ENCODE measurements around the gene RASA4B. TPM values are rescaled to one million over a fixed set of nuclear protein-coding genes. Genes with fewer than 3 reads are reported as not detected.

RASA4B gene
- total RNA-seq, 1 donor from 2014 or later: 143 TPM

DNA sequence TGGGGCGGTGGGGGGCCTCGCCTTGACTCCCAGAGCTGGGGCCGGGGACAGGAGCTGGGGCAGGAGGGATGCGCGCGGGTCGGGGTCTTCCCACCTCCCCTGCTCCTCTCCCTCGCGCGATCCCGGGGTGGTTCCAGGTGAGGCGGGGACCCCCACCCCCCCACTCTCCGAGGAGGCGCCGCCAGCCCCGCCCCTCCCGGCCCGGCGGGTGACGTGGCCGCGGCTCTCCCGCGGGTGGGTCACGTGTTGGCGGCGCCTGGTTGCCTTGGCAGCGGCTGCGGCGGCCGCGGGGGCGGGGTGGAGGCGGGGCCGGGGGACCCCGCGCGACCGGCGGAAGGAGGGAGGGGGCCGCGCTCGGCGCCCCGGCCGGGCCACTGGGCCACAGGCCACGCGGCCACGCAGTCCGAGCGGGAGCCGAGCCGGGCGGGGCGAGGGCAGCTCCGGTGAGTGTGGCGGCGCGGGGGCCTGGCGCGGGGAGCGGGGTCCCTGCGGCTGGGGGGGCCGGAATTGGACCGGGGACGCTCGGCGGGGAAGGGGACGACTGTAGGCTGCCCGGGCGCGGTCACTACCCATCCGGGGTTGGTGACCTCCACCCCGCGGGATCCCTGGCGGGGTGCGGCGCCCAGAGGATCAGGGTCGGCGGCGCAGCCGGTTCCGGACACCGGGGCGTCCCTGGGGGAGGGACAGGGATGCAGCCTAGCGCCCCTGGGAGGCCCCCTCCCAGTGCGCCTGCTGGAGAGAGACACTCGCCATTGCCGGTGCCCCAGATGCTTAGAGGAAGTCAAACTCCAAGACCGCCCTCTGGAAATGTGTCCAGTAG, 84.1 kb downstream of the RASA4B start, which contains the start of gene ORAI2:
Gene ORAI2, plus strand, starts transcription at position 357 of the 820 bp plus-strand sequence. CDS start 5,382 bp downstream, outside the sequence.
- Histone ChIP-seq H3K4me3 (peak within 1 kb of the TSS; percentile 74 to 76), H3K27me3 (no peaks in the 10 kb centered on the region), H3K36me3 (no peaks in the 10 kb centered on the region), H3K27ac (peak within 1 kb of the TSS; percentile 44 to 65), H3K9me3 (no peaks in the 10 kb centered on the region), H3K4me1 (peaks cover 0 to 10% of the 10 kb centered on the region in 2 donors)
- DNase-seq (ENCODE audit: low spot score in 2 of 2): peak in 1 of 2 donors; percentile 87
- TF ChIP-seq, protein P1, sequence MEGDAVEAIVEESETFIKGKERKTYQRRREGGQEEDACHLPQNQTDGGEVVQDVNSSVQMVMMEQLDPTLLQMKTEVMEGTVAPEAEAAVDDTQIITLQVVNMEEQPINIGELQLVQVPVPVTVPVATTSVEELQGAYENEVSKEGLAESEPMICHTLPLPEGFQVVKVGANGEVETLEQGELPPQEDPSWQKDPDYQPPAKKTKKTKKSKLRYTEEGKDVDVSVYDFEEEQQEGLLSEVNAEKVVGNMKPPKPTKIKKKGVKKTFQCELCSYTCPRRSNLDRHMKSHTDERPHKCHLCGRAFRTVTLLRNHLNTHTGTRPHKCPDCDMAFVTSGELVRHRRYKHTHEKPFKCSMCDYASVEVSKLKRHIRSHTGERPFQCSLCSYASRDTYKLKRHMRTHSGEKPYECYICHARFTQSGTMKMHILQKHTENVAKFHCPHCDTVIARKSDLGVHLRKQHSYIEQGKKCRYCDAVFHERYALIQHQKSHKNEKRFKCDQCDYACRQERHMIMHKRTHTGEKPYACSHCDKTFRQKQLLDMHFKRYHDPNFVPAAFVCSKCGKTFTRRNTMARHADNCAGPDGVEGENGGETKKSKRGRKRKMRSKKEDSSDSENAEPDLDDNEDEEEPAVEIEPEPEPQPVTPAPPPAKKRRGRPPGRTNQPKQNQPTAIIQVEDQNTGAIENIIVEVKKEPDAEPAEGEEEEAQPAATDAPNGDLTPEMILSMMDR (IDR thresholded peaks at IDR 0.05): no peak
- intact Hi-C loops (cut with DNase I): loop anchor here (2.0 to 5.0 kb wide), 3 partner anchors 31 to 1216 kb away; partner anchors contain the start of genes ALKBH4, LRWD1, PLOD3 and PRKRIP1

Other genes with a start within 250 kb of the RASA4B start
- gene SH2B2, start 230.9 kb downstream of the RASA4B start, total RNA-seq: 4.2 TPM
- gene SPDYE6, start 161.3 kb downstream of the RASA4B start, total RNA-seq: not detected
- 23.6 TPM for gene PRKRIP1, start 121.4 kb downstream of the RASA4B start, total RNA-seq
- 45.1 TPM for gene ORAI2, start 84.2 kb downstream of the RASA4B start, total RNA-seq
- 26.4 TPM for gene ALKBH4, start 52.9 kb downstream of the RASA4B start, total RNA-seq
- 24.4 TPM for gene LRWD1, start 52.8 kb downstream of the RASA4B start, total RNA-seq
- gene POLR2J, start 38.9 kb downstream of the RASA4B start, total RNA-seq: 40.8 TPM
- 43.5 TPM for gene UPK3BL2, start 25.9 kb upstream of the RASA4B start, total RNA-seq
- gene SPDYE2, start 33.4 kb upstream of the RASA4B start, total RNA-seq: not detected
- gene POLR2J3, start 54.8 kb upstream of the RASA4B start, total RNA-seq: 1.5 TPM
- gene RASA4, start 99.0 kb upstream of the RASA4B start, total RNA-seq: 815 TPM
- gene UPK3BL1, start 125.0 kb upstream of the RASA4B start, total RNA-seq: 28.5 TPM
- gene SPDYE2B, start 132.5 kb upstream of the RASA4B start, total RNA-seq: not detected
- not detected for gene POLR2J2, start 153.9 kb upstream of the RASA4B start, total RNA-seq
- 28.9 TPM for gene FAM185A, start 231.2 kb upstream of the RASA4B start, total RNA-seq

All from ascending aorta (tissue), 2 donors.